Stomach smooth muscle (tissue), 2 donors: ENCODE measurements around the gene IL23R.

Experiments
- H3K27ac ChIP-seq: one replicate; pipeline ENCODE4 v1.7.0; 2013; ENCODE audit warnings: mild to moderate bottlenecking, low read length, inconsistent platforms
- H3K27me3 ChIP-seq, 2 donors: one replicate each; pipeline ENCODE4 v1.7.0; 2013; ENCODE audit warnings: low read length in 2 of 2; ENCODE audit not compliant: insufficient read depth in 2 of 2, control insufficient read depth in 1 of 2
- H3K36me3 ChIP-seq, 2 donors: one replicate each; pipeline ENCODE4 v1.7.0; 2013; ENCODE audit warnings: low read length in 2 of 2; ENCODE audit not compliant: control insufficient read depth in 2 of 2, insufficient read depth in 2 of 2
- H3K4me1 ChIP-seq: one replicate; pipeline ENCODE4 v1.7.0; 2013; ENCODE audit warnings: low read length; ENCODE audit not compliant: control insufficient read depth, insufficient read depth
- H3K4me3 ChIP-seq, 2 donors: one replicate each; pipeline ENCODE4 v1.7.0; 2013; ENCODE audit warnings: low read length in 2 of 2
- H3K9ac ChIP-seq, 2 donors: one replicate each; pipeline ENCODE4 v1.7.0; 2013; ENCODE audit warnings: low read length in 2 of 2, mild to moderate bottlenecking in 1 of 2
- H3K9me3 ChIP-seq, 2 donors: one replicate each; pipeline ENCODE4 v1.7.0; 2013; ENCODE audit warnings: low read length in 2 of 2; ENCODE audit not compliant: control insufficient read depth in 2 of 2
- donor health status: healthy.
- donor health status: Pancreatic carcinoma.

Gene IL23R

GRCh38 chr1:67213164-67213563 is 46.9 kb downstream of the IL23R start:
- Histone ChIP-seq H3K36me3 (no peaks in the 10 kb centered on the region), H3K27ac (no peak overlapping the region), H3K4me1 (no peaks in the 10 kb centered on the region), H3K4me3 (no peak overlapping the region), H3K9ac (no peak overlapping the region), H3K9me3 (no peaks in the 10 kb centered on the region), H3K27me3 (no peaks in the 10 kb centered on the region)

GRCh38 chr1:67213948-67214347 is 47.7 kb downstream of the IL23R start:
- H3K4me1 ChIP-seq, result no peaks in the 10 kb centered on the region
- no peaks in the 10 kb centered on the region for H3K27me3 ChIP-seq
- H3K27ac ChIP-seq, result no peak overlapping the region
- H3K9me3 ChIP-seq, result no peaks in the 10 kb centered on the region
- no peaks in the 10 kb centered on the region for H3K36me3 ChIP-seq
- no peak overlapping the region for H3K9ac ChIP-seq
- H3K4me3 ChIP-seq, result no peak overlapping the region

GRCh38 chr1:67214420-67215174 is 48.3 kb downstream of the IL23R start:
- H3K9me3 ChIP-seq, result no peaks in the 10 kb centered on the region
- H3K9ac ChIP-seq, result no peak overlapping the region
- no peak overlapping the region for H3K4me3 ChIP-seq
- no peaks in the 10 kb centered on the region for H3K4me1 ChIP-seq
- no peaks in the 10 kb centered on the region for H3K36me3 ChIP-seq
- no peaks in the 10 kb centered on the region for H3K27me3 ChIP-seq
- no peak overlapping the region for H3K27ac ChIP-seq

- H3K9me3 ChIP-seq, result no peaks in the 10 kb centered on the region
- no peak overlapping the region for H3K9ac ChIP-seq
- H3K4me3 ChIP-seq, result no peak overlapping the region
- no peaks in the 10 kb centered on the region for H3K4me1 ChIP-seq
- no peak overlapping the region for H3K27ac ChIP-seq
- no peaks in the 10 kb centered on the region for H3K27me3 ChIP-seq
- no peaks in the 10 kb centered on the region for H3K36me3 ChIP-seq
Observed at GRCh38 chr1:67216401-67216800, 50.1 kb downstream of the IL23R start.

GRCh38 chr1:67217417-67217816 is 51.2 kb downstream of the IL23R start:
- Histone ChIP-seq H3K36me3 (no peaks in the 10 kb centered on the region), H3K27ac (no peak overlapping the region), H3K9me3 (no peaks in the 10 kb centered on the region), H3K4me1 (no peaks in the 10 kb centered on the region), H3K9ac (no peak overlapping the region), H3K27me3 (no peaks in the 10 kb centered on the region), H3K4me3 (no peak overlapping the region)

GRCh38 chr1:67217938-67218337 is 51.7 kb downstream of the IL23R start:
- no peak overlapping the region for H3K9ac ChIP-seq
- no peaks in the 10 kb centered on the region for H3K36me3 ChIP-seq
- no peaks in the 10 kb centered on the region for H3K9me3 ChIP-seq
- H3K4me3 ChIP-seq, result no peak overlapping the region
- H3K4me1 ChIP-seq, result no peaks in the 10 kb centered on the region
- H3K27me3 ChIP-seq, result no peaks in the 10 kb centered on the region
- no peak overlapping the region for H3K27ac ChIP-seq

GRCh38 chr1:67224856-67225255 is 58.6 kb downstream of the IL23R start:
- no peaks in the 10 kb centered on the region for H3K4me1 ChIP-seq
- no peaks in the 10 kb centered on the region for H3K9me3 ChIP-seq
- H3K36me3 ChIP-seq, result no peaks in the 10 kb centered on the region
- H3K9ac ChIP-seq, result no peak overlapping the region
- no peak overlapping the region for H3K4me3 ChIP-seq
- H3K27ac ChIP-seq, result no peak overlapping the region
- H3K27me3 ChIP-seq, result no peaks in the 10 kb centered on the region

- no peak overlapping the region for H3K4me3 ChIP-seq
- H3K36me3 ChIP-seq, result no peaks in the 10 kb centered on the region
- no peaks in the 10 kb centered on the region for H3K27me3 ChIP-seq
- H3K9me3 ChIP-seq, result no peaks in the 10 kb centered on the region
- H3K4me1 ChIP-seq, result no peaks in the 10 kb centered on the region
- H3K9ac ChIP-seq, result no peak overlapping the region
- no peak overlapping the region for H3K27ac ChIP-seq
Observed at GRCh38 chr1:67226688-67227087, 60.4 kb downstream of the IL23R start.

GRCh38 chr1:67227196-67227595 is 60.9 kb downstream of the IL23R start:
- H3K4me3 ChIP-seq, result no peak overlapping the region
- no peaks in the 10 kb centered on the region for H3K36me3 ChIP-seq
- no peaks in the 10 kb centered on the region for H3K9me3 ChIP-seq
- H3K27me3 ChIP-seq, result no peaks in the 10 kb centered on the region
- no peak overlapping the region for H3K27ac ChIP-seq
- no peaks in the 10 kb centered on the region for H3K4me1 ChIP-seq
- H3K9ac ChIP-seq, result no peak overlapping the region

- H3K27ac ChIP-seq, result no peak overlapping the region
- no peak overlapping the region for H3K4me3 ChIP-seq
- H3K9ac ChIP-seq, result no peak overlapping the region
- no peaks in the 10 kb centered on the region for H3K4me1 ChIP-seq
- no peaks in the 10 kb centered on the region for H3K36me3 ChIP-seq
- H3K27me3 ChIP-seq, result no peaks in the 10 kb centered on the region
- no peaks in the 10 kb centered on the region for H3K9me3 ChIP-seq
Observed at GRCh38 chr1:67228791-67229190, 62.5 kb downstream of the IL23R start.

GRCh38 chr1:67230539-67230938 is 64.3 kb downstream of the IL23R start:
- Histone ChIP-seq H3K36me3 (no peaks in the 10 kb centered on the region), H3K27me3 (no peaks in the 10 kb centered on the region), H3K27ac (no peak overlapping the region), H3K4me1 (no peaks in the 10 kb centered on the region), H3K4me3 (no peak overlapping the region), H3K9me3 (no peaks in the 10 kb centered on the region), H3K9ac (no peak overlapping the region)
